Activated naive CD4-positive, alpha-beta T cell treated with anti-CD3 and anti-CD28 coated beads for 36 hours (primary cell): ENCODE measurements around the gene RNU5B-1. TPM values are rescaled to one million over a fixed set of nuclear protein-coding genes. Genes with fewer than 3 reads are reported as not detected.
"Not testable (repeated sequence)": the region's sequence is repeated elsewhere in the genome, so short reads cannot be mapped to it uniquely, and the experiment has no call there.

ENCODE experiments used
- CTCF ChIA-PET: fragments of 350-600 bp; sonication (Branson Sonifier 250); formaldehyde crosslinking; loops from one replicate; lab custom pipeline; 2021; ENCODE audit warnings: antibody characterized with exemption; lab: Charles Lee
- DNase-seq: peaks from one replicate; pipeline ENCODE4 v3.0.0-alpha.2; 2020
- H3K27ac Mint-ChIP-seq: one replicate; pipeline ENCODE4 v1.8.0; 2021; ENCODE audit warnings: mild to moderate bottlenecking, mixed read lengths
- H3K27me3 Mint-ChIP-seq: one replicate; pipeline ENCODE4 v1.8.0; 2021; ENCODE audit warnings: low read depth, mixed read lengths
- H3K36me3 Mint-ChIP-seq: one replicate; pipeline ENCODE4 v1.8.0; 2021; ENCODE audit warnings: low read depth, mixed read lengths
- H3K4me1 Mint-ChIP-seq: one replicate; pipeline ENCODE4 v1.8.0; 2021; ENCODE audit warnings: low read depth, mixed read lengths
- H3K4me3 Mint-ChIP-seq: one replicate; pipeline ENCODE4 v1.8.0; 2021; ENCODE audit warnings: mild to moderate bottlenecking, moderate library complexity, mixed read lengths
- H3K9me3 Mint-ChIP-seq: one replicate; pipeline ENCODE4 v1.8.0; 2021; ENCODE audit warnings: mixed read lengths
- intact Hi-C: fragments of 100-400 bp; cut with micrococcal nuclease; formaldehyde crosslinking; loops from one replicate; pipeline ENCODE4 v1.15.1; 2023
- total RNA-seq, 2 experiments: library from RNA; stranded (reverse); gene quantifications; one replicate each; pipeline ENCODE4 v1.2.3, GENCODE V29; 2021

Gene RNU5B-1
- total RNA-seq, result not detected

GRCh38 chr15:65304381-65305149 is at the start of gene RNU5B-1:
Gene RNU5B-1 (plus strand): TSS chr15:65304677.
- no peaks in the 10 kb centered on the region for H3K9me3 Mint-ChIP-seq
- peak; percentile 86 for DNase-seq
- peak within 1 kb of the TSS; percentile 97 for H3K27ac Mint-ChIP-seq
- CTCF ChIA-PET, result interaction anchor here (0.9 to 2.3 kb wide), 6 partner anchors 15 to 93 kb away, joined by 3 to 14 read pairs (median 4); partner anchors contain the start of gene CILP
- peaks cover 24% of the 10 kb centered on the region for H3K4me1 Mint-ChIP-seq
- no peaks in the 10 kb centered on the region for H3K36me3 Mint-ChIP-seq
- intact Hi-C loops, result loop anchor here (1.0 to 10.0 kb wide), 7 partner anchors 8 to 1190 kb away; partner anchors contain the start of genes CLPX, DPP8, PARP16 and RNU5A-1
- peak within 1 kb of the TSS; percentile 89 for H3K4me3 Mint-ChIP-seq
- peaks cover 4% of the 10 kb centered on the region for H3K27me3 Mint-ChIP-seq

- no peaks in the 10 kb centered on the region for H3K27me3 Mint-ChIP-seq
- DNase-seq, result no peak
- intact Hi-C loops, result loop anchor here (5.0 kb wide), 1 partner anchor 42 kb away; the partner anchor contains the start of gene CILP
- H3K27ac Mint-ChIP-seq, result peak overlapping the region; percentile 42
- H3K4me1 Mint-ChIP-seq, result peaks cover 16% of the 10 kb centered on the region
- H3K36me3 Mint-ChIP-seq, result peaks cover 10% of the 10 kb centered on the region
- H3K9me3 Mint-ChIP-seq, result no peaks in the 10 kb centered on the region
- no peak overlapping the region for H3K4me3 Mint-ChIP-seq
- CTCF ChIA-PET, result interaction anchor here (0.5 to 1.3 kb wide), 2 partner anchors 16 to 29 kb away, joined by 3 to 5 read pairs; no protein-coding TSS in a partner anchor
These were observed 49.7 kb upstream of the RNU5B-1 start for GRCh38 chr15:65254758-65255157.

- no peak for DNase-seq
- CTCF ChIA-PET, result no interaction called here
- H3K27me3 Mint-ChIP-seq, result no peaks in the 10 kb centered on the region
- H3K36me3 Mint-ChIP-seq, result peaks cover 13% of the 10 kb centered on the region
- H3K4me3 Mint-ChIP-seq, result no peak overlapping the region
- peaks cover 7% of the 10 kb centered on the region for H3K4me1 Mint-ChIP-seq
- intact Hi-C loops, result no loop called here
- H3K27ac Mint-ChIP-seq, result no peak overlapping the region
- no peaks in the 10 kb centered on the region for H3K9me3 Mint-ChIP-seq
These were observed 48.9 kb upstream of the RNU5B-1 start for GRCh38 chr15:65255486-65256140.

DNA sequence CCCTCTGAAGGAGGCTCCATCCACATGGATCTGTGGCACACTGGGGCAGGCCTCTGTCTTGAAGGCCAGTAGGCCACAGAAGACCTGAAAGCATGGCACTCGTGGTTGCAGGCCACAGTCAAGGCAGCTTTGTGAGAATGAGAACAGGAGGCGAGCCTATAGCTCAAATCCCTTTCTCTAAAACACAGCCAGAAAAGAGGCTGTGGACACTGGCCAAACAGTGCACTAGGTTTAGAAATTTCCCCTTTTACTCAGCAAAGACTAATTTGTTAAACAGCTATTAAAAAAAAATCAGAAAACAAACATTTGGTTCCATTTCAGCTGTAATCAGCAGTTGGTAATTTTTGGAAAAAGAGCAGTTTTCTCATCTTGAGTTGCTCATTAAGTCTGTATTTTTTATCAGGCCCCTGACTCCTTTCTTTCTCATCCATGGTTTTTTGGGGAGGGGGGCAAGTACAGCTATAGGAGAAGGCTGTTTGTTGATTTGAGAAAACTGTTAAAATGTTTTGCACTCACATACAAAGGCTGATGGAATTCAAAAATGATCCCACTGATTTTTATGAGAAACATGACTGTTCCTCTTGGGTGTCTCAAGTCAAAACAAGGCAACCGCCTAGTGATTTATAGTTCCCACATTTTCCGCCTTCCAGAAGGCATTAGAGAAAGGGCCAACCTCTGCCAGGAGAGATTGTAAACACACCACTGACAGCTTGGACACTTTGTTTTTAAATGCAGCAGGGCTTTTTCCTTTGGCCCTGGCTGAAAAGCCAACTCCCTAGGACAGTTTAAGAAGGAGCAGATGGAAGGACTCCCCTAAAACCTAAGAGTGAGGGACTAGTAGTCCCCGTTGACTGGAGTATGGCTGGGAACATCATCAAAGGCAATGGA is 45.9 kb upstream of the RNU5B-1 start:
- no peaks in the 10 kb centered on the region for H3K27me3 Mint-ChIP-seq
- no peak overlapping the region for H3K27ac Mint-ChIP-seq
- CTCF ChIA-PET, result interaction anchor here (0.6 kb wide), 1 partner anchor 13 kb away, joined by 3 read pairs; no protein-coding TSS in a partner anchor
- H3K4me3 Mint-ChIP-seq, result no peak overlapping the region
- H3K4me1 Mint-ChIP-seq, result no peaks in the 10 kb centered on the region
- DNase-seq, result no peak
- H3K9me3 Mint-ChIP-seq, result no peaks in the 10 kb centered on the region
- intact Hi-C loops, result no loop called here
- peaks cover 19% of the 10 kb centered on the region for H3K36me3 Mint-ChIP-seq

DNA sequence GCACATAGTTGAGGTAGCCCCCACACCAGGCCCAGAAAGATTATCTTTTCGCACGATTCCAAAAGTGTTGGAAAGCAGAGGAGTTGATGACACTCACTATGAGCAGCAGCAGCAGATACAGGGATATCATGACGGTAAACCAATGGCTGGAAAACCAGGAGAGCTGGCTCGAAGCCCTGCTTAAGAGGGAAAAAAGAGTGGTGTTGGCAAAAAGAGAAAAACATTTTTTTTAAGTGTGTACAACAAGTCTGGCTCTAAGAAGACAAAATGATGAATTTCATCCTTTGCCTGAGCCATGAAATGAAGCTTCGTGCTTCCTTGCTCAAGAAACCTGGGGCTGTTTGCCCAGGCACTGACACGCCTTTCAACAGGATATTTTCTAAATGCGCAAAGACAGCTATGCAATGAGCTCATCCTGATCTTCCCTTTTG is 45.1 kb upstream of the RNU5B-1 start:
- H3K27ac Mint-ChIP-seq, result no peak overlapping the region

GRCh38 chr15:65260968-65261367 is 43.5 kb upstream of the RNU5B-1 start:
- Mint-ChIP-seq H3K4me1 (no peaks in the 10 kb centered on the region), H3K4me3 (no peak overlapping the region), H3K36me3 (peaks cover 18% of the 10 kb centered on the region), H3K27ac (no peak overlapping the region), H3K27me3 (no peaks in the 10 kb centered on the region), H3K9me3 (no peaks in the 10 kb centered on the region)
- intact Hi-C loops, result no loop called here
- no peak for DNase-seq
- CTCF ChIA-PET, result no interaction called here

More for the DNA sequence above, 45.1 kb upstream of the RNU5B-1 start:
- intact Hi-C loops, result no loop called here
- no peaks in the 10 kb centered on the region for H3K4me1 Mint-ChIP-seq
- H3K36me3 Mint-ChIP-seq, result peaks cover 19% of the 10 kb centered on the region
- H3K27me3 Mint-ChIP-seq, result no peaks in the 10 kb centered on the region
- no peaks in the 10 kb centered on the region for H3K9me3 Mint-ChIP-seq
- DNase-seq, result no peak
- H3K4me3 Mint-ChIP-seq, result no peak overlapping the region
- CTCF ChIA-PET, result no interaction called here

GRCh38 chr15:65263313-65263712 is 41.2 kb upstream of the RNU5B-1 start:
- CTCF ChIA-PET, result no interaction called here
- Mint-ChIP-seq H3K9me3 (no peaks in the 10 kb centered on the region), H3K36me3 (peaks cover 26% of the 10 kb centered on the region), H3K27me3 (no peaks in the 10 kb centered on the region), H3K4me1 (no peaks in the 10 kb centered on the region), H3K4me3 (no peak overlapping the region), H3K27ac (no peak overlapping the region)
- no peak for DNase-seq
- intact Hi-C loops, result no loop called here

DNA sequence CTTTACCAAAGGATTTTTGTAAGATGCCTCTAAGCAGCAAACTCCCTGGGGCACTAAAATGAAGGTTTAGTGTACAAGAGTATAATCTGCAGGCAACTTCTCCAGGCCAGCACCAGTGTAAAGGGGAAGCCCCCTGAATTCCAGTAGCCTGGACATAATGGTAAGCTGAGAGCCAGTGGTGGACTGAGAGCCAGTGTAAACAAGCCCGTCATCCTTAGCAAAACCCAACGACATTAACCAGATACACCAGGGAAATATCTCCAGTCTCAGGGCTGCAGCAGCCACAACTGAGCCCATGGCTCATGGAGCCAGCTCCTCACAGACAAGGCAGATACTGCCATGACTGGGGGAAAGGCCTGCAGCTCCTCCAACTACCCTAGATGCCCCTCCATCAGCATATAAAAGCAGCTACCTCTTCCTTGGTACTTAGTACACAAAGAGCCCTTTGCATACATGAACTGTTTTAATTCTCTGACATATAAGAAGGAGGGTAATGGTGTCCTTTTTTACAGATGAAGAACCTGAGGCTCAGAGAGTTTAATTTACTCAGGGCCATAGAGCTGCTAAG is 39.5 kb upstream of the RNU5B-1 start:
- Mint-ChIP-seq H3K4me3 (no peak overlapping the region), H3K4me1 (no peaks in the 10 kb centered on the region), H3K27me3 (no peaks in the 10 kb centered on the region), H3K27ac (no peak overlapping the region), H3K36me3 (peaks cover 20% of the 10 kb centered on the region), H3K9me3 (no peaks in the 10 kb centered on the region)
- DNase-seq, result no peak
- CTCF ChIA-PET, result interaction anchor here (1.0 kb wide), 1 partner anchor 231 kb away, joined by 4 read pairs; no protein-coding TSS in a partner anchor
- intact Hi-C loops, result no loop called here

GRCh38 chr15:65266469-65266868 is 38.0 kb upstream of the RNU5B-1 start:
- CTCF ChIA-PET, result no interaction called here
- DNase-seq, result no peak
- no peak overlapping the region for H3K4me3 Mint-ChIP-seq
- intact Hi-C loops, result no loop called here
- no peaks in the 10 kb centered on the region for H3K27me3 Mint-ChIP-seq
- no peaks in the 10 kb centered on the region for H3K4me1 Mint-ChIP-seq
- H3K36me3 Mint-ChIP-seq, result peaks cover 15% of the 10 kb centered on the region
- H3K27ac Mint-ChIP-seq, result no peak overlapping the region
- H3K9me3 Mint-ChIP-seq, result no peaks in the 10 kb centered on the region

- no peaks in the 10 kb centered on the region for H3K9me3 Mint-ChIP-seq
- DNase-seq, result no peak
- H3K4me3 Mint-ChIP-seq, result no peak overlapping the region
- H3K36me3 Mint-ChIP-seq, result peaks cover 12% of the 10 kb centered on the region
- H3K4me1 Mint-ChIP-seq, result no peaks in the 10 kb centered on the region
- intact Hi-C loops, result no loop called here
- H3K27me3 Mint-ChIP-seq, result no peaks in the 10 kb centered on the region
- CTCF ChIA-PET, result interaction anchor here (1.3 to 4.3 kb wide), 3 partner anchors 10 to 29 kb away, joined by 6 to 27 read pairs (median 7); partner anchors contain the start of gene PARP16
- H3K27ac Mint-ChIP-seq, result no peak overlapping the region
These were observed 36.1 kb upstream of the RNU5B-1 start for GRCh38 chr15:65268411-65268810.

- not testable (repeated sequence) for H3K27me3 Mint-ChIP-seq, H3K9me3 Mint-ChIP-seq, H3K27ac Mint-ChIP-seq, H3K4me3 Mint-ChIP-seq
- DNase-seq, result peak; percentile 66
- Mint-ChIP-seq H3K36me3 (peaks cover 12% of the 10 kb centered on the region), H3K4me1 (peaks cover 13% of the 10 kb centered on the region)
- CTCF ChIA-PET, result interaction anchor here (0.6 to 4.3 kb wide), 12 partner anchors 16 to 1084 kb away, joined by 3 to 27 read pairs (median 5); partner anchors contain the start of genes CILP, CLPX, PARP16 and RNU5B-1
- intact Hi-C loops, result loop anchor here (1.0 to 2.0 kb wide), 3 partner anchors 22 to 82 kb away; no protein-coding TSS in a partner anchor
These were observed 33.5 kb upstream of the RNU5B-1 start for GRCh38 chr15:65270811-65271545.
